Measurements from ENCODE around the gene ADAM19. TPM values are rescaled to one million over a fixed set of nuclear protein-coding genes. Genes with fewer than 3 reads are reported as not detected.

Gene ADAM19
- total and polyA plus RNA-seq, 9 donors = 11.0 to 27.7 (median 20.3) TPM

GRCh38 chr5:157516626-157517325 lies 58.8 kb downstream of the ADAM19 start:
- no peaks in the 10 kb centered on the region for H3K9me3 ChIP-seq (replicated peaks; ENCODE audit: control insufficient read depth, low read depth, low read length)
- no peaks in the 10 kb centered on the region for H3K27me3 ChIP-seq (ENCODE audit: control insufficient read depth, insufficient read depth, low read length)
- H3K4me3 ChIP-seq (ENCODE audit: low read length) = no peak overlapping the region
- DNase-seq = peak; percentile 70
- H3K27ac ChIP-seq (ENCODE audit: low read length) = peak overlapping the region; percentile 69
- 31% methylated on average over 5 of the region's 5 CpGs for WGBS (ENCODE audit: insufficient coverage)
- H3K36me3 ChIP-seq (ENCODE audit: control insufficient read depth, insufficient read depth, low read length) = peaks cover 22% of the 10 kb centered on the region
- H3K4me1 ChIP-seq (ENCODE audit: control insufficient read depth, insufficient read depth, low read length) = peaks cover 22% of the 10 kb centered on the region

- DNase-seq = no peak
- H3K4me1 ChIP-seq (ENCODE audit: control insufficient read depth, insufficient read depth, low read length) = peaks cover 28% of the 10 kb centered on the region
- no CpG with 5 or more reads among the region's 3 CpGs for WGBS (ENCODE audit: insufficient coverage)
- no peak overlapping the region for H3K4me3 ChIP-seq (ENCODE audit: low read length)
- peak overlapping the region; percentile 69 for H3K27ac ChIP-seq (ENCODE audit: low read length)
- H3K9me3 ChIP-seq (replicated peaks; ENCODE audit: control insufficient read depth, low read depth, low read length) = no peaks in the 10 kb centered on the region
- no peaks in the 10 kb centered on the region for H3K27me3 ChIP-seq (ENCODE audit: control insufficient read depth, insufficient read depth, low read length)
- peaks cover 20% of the 10 kb centered on the region for H3K36me3 ChIP-seq (ENCODE audit: control insufficient read depth, insufficient read depth, low read length)
Observed at GRCh38 chr5:157516006-157516405, 59.6 kb downstream of the ADAM19 start.

- no CpG with 5 or more reads among the region's 2 CpGs for WGBS (ENCODE audit: insufficient coverage)
- Histone ChIP-seq H3K4me3 (ENCODE audit: low read length) (no peak overlapping the region), H3K27ac (ENCODE audit: low read length) (no peak overlapping the region), H3K9me3 (replicated peaks; ENCODE audit: control insufficient read depth, low read depth, low read length) (no peaks in the 10 kb centered on the region), H3K36me3 (ENCODE audit: control insufficient read depth, insufficient read depth, low read length) (peaks cover 20% of the 10 kb centered on the region), H3K4me1 (ENCODE audit: control insufficient read depth, insufficient read depth, low read length) (peaks cover 28% of the 10 kb centered on the region), H3K27me3 (ENCODE audit: control insufficient read depth, insufficient read depth, low read length) (no peaks in the 10 kb centered on the region)
- no peak for DNase-seq
Observed at GRCh38 chr5:157514974-157515373, 60.6 kb downstream of the ADAM19 start.

DNA sequence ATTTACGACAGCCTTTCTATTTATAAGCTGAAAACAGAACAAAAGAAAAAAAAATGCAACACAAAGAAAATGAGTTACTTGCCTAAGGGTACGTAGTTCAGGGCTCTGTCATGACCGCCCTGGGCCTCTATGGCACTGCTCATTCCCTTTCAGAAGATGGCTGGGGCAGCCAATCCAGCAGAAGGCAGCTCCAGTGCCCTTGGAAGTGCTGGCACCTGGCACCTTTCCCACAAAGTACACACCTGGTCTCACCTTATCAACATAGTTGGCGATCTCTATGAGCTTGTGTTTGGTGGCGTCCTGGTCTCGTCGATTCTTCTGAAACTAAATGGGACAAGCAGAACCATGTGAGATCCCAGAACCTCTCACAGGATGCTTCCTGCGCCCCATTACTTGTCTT lies 62.4 kb downstream of the ADAM19 start:
- Histone ChIP-seq H3K4me1 (ENCODE audit: control insufficient read depth, insufficient read depth, low read length) (peaks cover 28% of the 10 kb centered on the region), H3K27ac (ENCODE audit: low read length) (no peak overlapping the region), H3K4me3 (ENCODE audit: low read length) (no peak overlapping the region), H3K27me3 (ENCODE audit: control insufficient read depth, insufficient read depth, low read length) (no peaks in the 10 kb centered on the region), H3K36me3 (ENCODE audit: control insufficient read depth, insufficient read depth, low read length) (peaks cover 14% of the 10 kb centered on the region), H3K9me3 (replicated peaks; ENCODE audit: control insufficient read depth, low read depth, low read length) (no peaks in the 10 kb centered on the region)
- DNase-seq = no peak
- whole genome bisulfite sequencing (ENCODE audit: insufficient coverage) = 98% methylated on average over 7 of the region's 8 CpGs

GRCh38 chr5:157511651-157512644 lies 63.6 kb downstream of the ADAM19 start:
- WGBS (ENCODE audit: insufficient coverage) = 38% methylated on average over 3 of the region's 9 CpGs
- peaks cover 29% of the 10 kb centered on the region for H3K4me1 ChIP-seq (ENCODE audit: control insufficient read depth, insufficient read depth, low read length)

DNA sequence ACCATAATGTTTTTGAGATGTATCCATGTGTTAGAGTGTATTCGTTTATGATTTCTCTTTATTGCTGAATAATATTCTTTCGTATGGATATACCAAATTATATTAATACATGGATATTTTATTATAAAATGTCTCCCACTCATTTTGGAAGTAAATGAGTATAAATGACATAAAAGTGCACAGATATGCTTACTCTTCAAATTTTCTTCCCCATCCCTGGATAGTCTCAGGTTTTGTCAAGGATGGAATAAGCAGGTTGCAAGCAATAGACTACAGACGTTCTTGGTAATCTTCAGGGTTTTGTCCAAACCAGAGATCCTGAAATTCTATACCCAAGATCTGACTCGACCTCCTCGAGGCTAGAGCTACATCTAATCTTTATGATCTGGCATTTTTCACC lies 64.9 kb downstream of the ADAM19 start:
- no peaks in the 10 kb centered on the region for H3K9me3 ChIP-seq (replicated peaks; ENCODE audit: control insufficient read depth, low read depth, low read length)
- H3K4me1 ChIP-seq (ENCODE audit: control insufficient read depth, insufficient read depth, low read length) = peaks cover 20% of the 10 kb centered on the region
- no peak overlapping the region for H3K27ac ChIP-seq (ENCODE audit: low read length)
- no peaks in the 10 kb centered on the region for H3K27me3 ChIP-seq (ENCODE audit: control insufficient read depth, insufficient read depth, low read length)
- WGBS (ENCODE audit: insufficient coverage) = 57% methylated on average over 1 of the region's 5 CpGs
- peaks cover 16% of the 10 kb centered on the region for H3K36me3 ChIP-seq (ENCODE audit: control insufficient read depth, insufficient read depth, low read length)
- DNase-seq = no peak
- H3K4me3 ChIP-seq (ENCODE audit: low read length) = no peak overlapping the region

More at GRCh38 chr5:157511651-157512644, 63.6 kb downstream of the ADAM19 start:
- Histone ChIP-seq H3K27me3 (ENCODE audit: control insufficient read depth, insufficient read depth, low read length) (no peaks in the 10 kb centered on the region), H3K27ac (ENCODE audit: low read length) (peak overlapping the region; percentile 86), H3K9me3 (replicated peaks; ENCODE audit: control insufficient read depth, low read depth, low read length) (no peaks in the 10 kb centered on the region), H3K36me3 (ENCODE audit: control insufficient read depth, insufficient read depth, low read length) (peaks cover 14% of the 10 kb centered on the region), H3K4me3 (ENCODE audit: low read length) (no peak overlapping the region)
- peak; percentile 97 for DNase-seq

DNA sequence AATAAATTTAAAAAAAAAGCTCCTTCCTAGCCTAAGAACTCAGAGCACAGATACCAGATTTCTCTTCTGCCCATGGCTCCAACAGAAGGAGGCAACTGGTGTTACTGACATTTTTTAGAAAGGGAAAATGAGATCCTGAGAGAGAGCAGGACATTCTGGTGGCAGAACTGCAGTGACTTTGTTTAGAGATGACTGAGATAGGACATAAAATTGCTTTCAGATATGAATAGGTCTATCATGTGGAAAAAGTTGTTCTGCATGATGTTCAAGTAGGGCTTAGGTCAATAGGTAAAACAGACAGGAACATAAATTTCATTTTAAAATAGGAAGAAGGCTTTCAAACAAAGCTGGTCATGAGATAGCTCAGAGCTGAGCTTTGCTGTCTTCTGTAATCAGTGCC lies 66.0 kb downstream of the ADAM19 start:
- H3K36me3 ChIP-seq (ENCODE audit: control insufficient read depth, insufficient read depth, low read length) = peaks cover 18% of the 10 kb centered on the region
- peaks cover 23% of the 10 kb centered on the region for H3K4me1 ChIP-seq (ENCODE audit: control insufficient read depth, insufficient read depth, low read length)
- no peaks in the 10 kb centered on the region for H3K27me3 ChIP-seq (ENCODE audit: control insufficient read depth, insufficient read depth, low read length)
- no peaks in the 10 kb centered on the region for H3K9me3 ChIP-seq (replicated peaks; ENCODE audit: control insufficient read depth, low read depth, low read length)
- H3K4me3 ChIP-seq (ENCODE audit: low read length) = no peak overlapping the region
- no peak for DNase-seq
- H3K27ac ChIP-seq (ENCODE audit: low read length) = no peak overlapping the region

GRCh38 chr5:157509093-157509492 lies 66.5 kb downstream of the ADAM19 start:
- Histone ChIP-seq H3K27me3 (ENCODE audit: control insufficient read depth, insufficient read depth, low read length) (no peaks in the 10 kb centered on the region), H3K27ac (ENCODE audit: low read length) (no peak overlapping the region), H3K9me3 (replicated peaks; ENCODE audit: control insufficient read depth, low read depth, low read length) (no peaks in the 10 kb centered on the region), H3K4me1 (ENCODE audit: control insufficient read depth, insufficient read depth, low read length) (peaks cover 23% of the 10 kb centered on the region), H3K36me3 (ENCODE audit: control insufficient read depth, insufficient read depth, low read length) (peaks cover 21% of the 10 kb centered on the region), H3K4me3 (ENCODE audit: low read length) (no peak overlapping the region)
- 96% methylated on average over 5 of the region's 9 CpGs for WGBS (ENCODE audit: insufficient coverage)
- DNase-seq = no peak

- peak overlapping the region; percentile 45 for H3K27ac ChIP-seq (ENCODE audit: low read length)
- no peaks in the 10 kb centered on the region for H3K27me3 ChIP-seq (ENCODE audit: control insufficient read depth, insufficient read depth, low read length)
- peaks cover 15% of the 10 kb centered on the region for H3K36me3 ChIP-seq (ENCODE audit: control insufficient read depth, insufficient read depth, low read length)
- H3K9me3 ChIP-seq (replicated peaks; ENCODE audit: control insufficient read depth, low read depth, low read length) = no peaks in the 10 kb centered on the region
- peaks cover 25% of the 10 kb centered on the region for H3K4me1 ChIP-seq (ENCODE audit: control insufficient read depth, insufficient read depth, low read length)
- 83% methylated on average over 3 of the region's 14 CpGs for WGBS (ENCODE audit: insufficient coverage)
- peak; percentile 64 for DNase-seq
- no peak overlapping the region for H3K4me3 ChIP-seq (ENCODE audit: low read length)
Observed at GRCh38 chr5:157506981-157507780, 68.4 kb downstream of the ADAM19 start.
